ENCODE data around the gene HHAT.

Gene HHAT

DNA sequence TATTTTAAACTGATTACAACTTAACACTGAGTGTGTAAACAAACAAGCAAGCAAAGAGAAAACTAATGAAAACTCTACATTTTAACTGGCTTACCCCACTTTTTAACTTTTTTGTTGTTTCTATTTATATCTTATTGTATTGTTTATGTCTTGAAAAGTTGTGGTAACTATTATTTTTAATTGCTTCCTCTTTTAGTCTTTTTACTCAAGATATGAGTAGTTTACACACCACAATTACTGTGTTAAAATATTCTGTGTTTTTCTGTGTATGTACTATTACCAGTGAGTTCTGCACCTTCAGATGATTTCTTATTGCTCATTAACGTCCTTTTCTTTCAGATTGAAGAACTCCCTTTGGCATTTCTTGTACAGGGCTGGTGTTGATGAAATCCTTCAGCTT, 4.7 kb upstream of the HHAT start:
- no peak overlapping the region for H2BK120ac ChIP-seq (ENCODE audit: low read depth, low read length)
- no peak overlapping the region for H4K91ac ChIP-seq (ENCODE audit: low read depth, low read length, poor library complexity)
- H3K4me1 ChIP-seq (ENCODE audit: control insufficient read depth in 2 of 2, insufficient read depth in 1 of 2, low read depth in 1 of 2, low read length in 2 of 2), result peaks cover 3 to 8% of the 10 kb centered on the region in 2 donors
- no peak overlapping the region for H2BK15ac ChIP-seq (ENCODE audit: low read length)
- H3K18ac ChIP-seq (ENCODE audit: low read length), result no peak overlapping the region
- H3K4me3 ChIP-seq (ENCODE audit: low read length in 2 of 2), result no peak overlapping the region
- no peak overlapping the region for H2AK5ac ChIP-seq (ENCODE audit: low read depth, low read length)
- H2BK5ac ChIP-seq (ENCODE audit: low read length), result no peak overlapping the region
- no CpG with 5 or more reads among the region's 1 CpG for WGBS, 2 donors (ENCODE audit: extremely low coverage in 2 of 2, insufficient read length in 2 of 2, insufficient replicate concordance in 1 of 2)
- no peak overlapping the region for H2BK12ac ChIP-seq (ENCODE audit: low read length)
- no peak overlapping the region for H3K14ac ChIP-seq (ENCODE audit: low read length)
- H3K9me3 ChIP-seq (replicated peaks in 1 of 2; ENCODE audit: control insufficient read depth in 2 of 2, insufficient read depth in 1 of 2, low read depth in 1 of 2, low read length in 2 of 2), result peaks cover 3 to 7% of the 10 kb centered on the region in 2 donors
- no peak overlapping the region for H3K4me2 ChIP-seq (ENCODE audit: insufficient read depth, low read length, poor library complexity, severe bottlenecking)
- no peaks in the 10 kb centered on the region for H3K36me3 ChIP-seq (replicated peaks in 1 of 2; ENCODE audit: control insufficient read depth in 2 of 2, insufficient read depth in 2 of 2, low read length in 2 of 2)
- H3K23ac ChIP-seq (ENCODE audit: low read depth, low read length, poor library complexity), result no peak overlapping the region
- H3K27ac ChIP-seq (replicated peaks; ENCODE audit: low read length), result no peak overlapping the region
- DNase-seq (ENCODE audit: low spot score), result no peak
- no peak overlapping the region for H2AFZ ChIP-seq (ENCODE audit: low read length)
- H4K8ac ChIP-seq (ENCODE audit: low read depth, low read length), result no peak overlapping the region
- no peaks in the 10 kb centered on the region for H3K79me1 ChIP-seq (ENCODE audit: low read depth, low read length)
- H3K4ac ChIP-seq (ENCODE audit: low read length), result no peak overlapping the region
- H3K27me3 ChIP-seq (ENCODE audit: control insufficient read depth in 3 of 3, insufficient read depth in 3 of 3, low read depth in 1 of 3, low read length in 3 of 3), result no peaks in the 10 kb centered on the region
- no peak overlapping the region for H3K9ac ChIP-seq (ENCODE audit: low read depth, low read length, poor library complexity)

DNA sequence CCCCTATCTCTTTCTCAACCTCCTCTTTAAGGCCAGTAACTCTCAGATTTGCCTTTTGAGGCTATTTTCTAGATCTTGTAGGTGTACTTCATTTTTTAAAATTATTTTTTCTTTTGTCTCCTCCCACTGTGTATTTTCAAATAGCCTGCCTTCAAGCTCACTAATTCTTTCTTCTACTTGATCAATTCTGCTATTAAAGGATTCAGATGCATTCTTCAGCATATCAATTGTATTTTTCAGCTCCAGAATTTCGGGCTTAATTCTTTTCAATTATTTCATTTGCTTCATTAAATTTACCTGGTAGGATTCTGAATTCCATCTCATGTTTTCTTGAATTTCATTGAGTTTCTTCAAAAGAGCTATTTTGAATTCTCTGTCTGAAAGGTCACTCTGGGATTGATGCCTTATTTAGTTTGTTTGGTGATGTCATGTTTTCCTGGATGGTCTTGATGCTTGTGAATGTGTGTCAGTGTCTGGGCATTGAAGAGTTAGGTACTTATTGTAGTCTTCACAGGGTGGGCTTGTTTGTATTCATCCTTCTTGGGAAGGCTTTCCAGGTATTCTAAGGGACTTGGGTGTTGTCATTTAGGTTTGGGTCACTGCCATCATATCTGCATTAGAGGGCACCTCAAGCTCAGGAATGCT, 3.6 kb upstream of the HHAT start:
- Histone ChIP-seq H3K4ac (ENCODE audit: low read length) (no peak overlapping the region), H2BK12ac (ENCODE audit: low read length) (no peak overlapping the region), H3K4me2 (ENCODE audit: insufficient read depth, low read length, poor library complexity, severe bottlenecking) (no peak overlapping the region), H3K18ac (ENCODE audit: low read length) (no peak overlapping the region), H4K8ac (ENCODE audit: low read depth, low read length) (no peak overlapping the region), H4K91ac (ENCODE audit: low read depth, low read length, poor library complexity) (no peak overlapping the region), H3K4me3 (ENCODE audit: low read length in 2 of 2) (no peak overlapping the region), H3K4me1 (ENCODE audit: control insufficient read depth in 2 of 2, insufficient read depth in 1 of 2, low read depth in 1 of 2, low read length in 2 of 2) (peaks cover 3 to 8% of the 10 kb centered on the region in 2 donors), H2BK5ac (ENCODE audit: low read length) (no peak overlapping the region), H3K27ac (replicated peaks; ENCODE audit: low read length) (no peak overlapping the region), H3K9me3 (replicated peaks in 1 of 2; ENCODE audit: control insufficient read depth in 2 of 2, insufficient read depth in 1 of 2, low read depth in 1 of 2, low read length in 2 of 2) (peaks cover 3 to 7% of the 10 kb centered on the region in 2 donors), H3K14ac (ENCODE audit: low read length) (no peak overlapping the region), H2BK120ac (ENCODE audit: low read depth, low read length) (no peak overlapping the region), H3K79me1 (ENCODE audit: low read depth, low read length) (no peaks in the 10 kb centered on the region), H2BK15ac (ENCODE audit: low read length) (no peak overlapping the region), H2AK5ac (ENCODE audit: low read depth, low read length) (no peak overlapping the region), H3K23ac (ENCODE audit: low read depth, low read length, poor library complexity) (no peak overlapping the region), H2AFZ (ENCODE audit: low read length) (no peak overlapping the region), H3K36me3 (replicated peaks in 1 of 2; ENCODE audit: control insufficient read depth in 2 of 2, insufficient read depth in 2 of 2, low read length in 2 of 2) (no peaks in the 10 kb centered on the region), H3K27me3 (ENCODE audit: control insufficient read depth in 3 of 3, insufficient read depth in 3 of 3, low read depth in 1 of 3, low read length in 3 of 3) (no peaks in the 10 kb centered on the region), H3K9ac (ENCODE audit: low read depth, low read length, poor library complexity) (no peak overlapping the region)
- DNase-seq (ENCODE audit: low spot score), result no peak
- WGBS, 2 donors (ENCODE audit: extremely low coverage in 2 of 2, insufficient read length in 2 of 2, insufficient replicate concordance in 1 of 2), result no CpG with 5 or more reads among the region's 1 CpG

DNA sequence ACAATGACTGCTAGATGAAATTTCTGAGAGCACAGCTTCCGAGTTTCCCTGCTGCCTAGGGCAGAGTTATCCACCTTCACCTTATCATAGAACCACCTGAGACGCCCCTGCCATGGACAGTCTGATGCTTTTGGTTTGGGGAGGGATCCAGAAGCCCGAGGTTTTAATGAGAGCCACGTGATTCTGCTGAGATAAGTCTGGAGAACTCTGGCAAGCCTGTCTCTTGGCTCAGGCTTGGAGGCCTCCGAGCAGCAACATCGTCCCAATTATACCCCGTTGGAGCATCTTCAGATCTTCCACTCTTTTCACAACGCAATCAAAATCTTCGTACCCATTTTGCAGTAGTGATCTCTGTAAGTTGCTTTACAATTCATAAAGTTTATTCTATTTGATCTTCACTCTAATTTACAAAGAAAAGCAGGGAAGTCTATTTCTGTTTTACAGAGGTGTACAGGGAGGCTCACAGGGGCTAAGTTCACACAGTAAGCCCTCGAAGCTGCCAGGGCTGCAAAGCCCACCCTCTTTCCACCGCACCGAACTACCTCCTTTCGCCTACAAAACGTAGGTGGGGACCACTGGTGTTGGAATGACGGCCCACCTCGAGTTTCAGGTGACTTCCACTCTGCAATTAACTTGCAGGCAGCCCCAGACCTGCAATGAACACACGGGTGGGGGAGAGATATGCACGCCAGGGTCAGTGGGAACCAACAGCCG, 513 bp upstream of the HHAT start:
- peaks cover 3 to 7% of the 10 kb centered on the region in 2 donors for H3K9me3 ChIP-seq (replicated peaks in 1 of 2; ENCODE audit: control insufficient read depth in 2 of 2, insufficient read depth in 1 of 2, low read depth in 1 of 2, low read length in 2 of 2)
- H3K27me3 ChIP-seq (ENCODE audit: control insufficient read depth in 3 of 3, insufficient read depth in 3 of 3, low read depth in 1 of 3, low read length in 3 of 3), result no peaks in the 10 kb centered on the region
- H2BK5ac ChIP-seq (ENCODE audit: low read length), result no peak overlapping the region
- no peak overlapping the region for H2BK12ac ChIP-seq (ENCODE audit: low read length)
- no peak overlapping the region for H4K91ac ChIP-seq (ENCODE audit: low read depth, low read length, poor library complexity)
- peak overlapping the region; percentile 71 for H3K4me2 ChIP-seq (ENCODE audit: insufficient read depth, low read length, poor library complexity, severe bottlenecking)
- H3K14ac ChIP-seq (ENCODE audit: low read length), result peak overlapping the region; percentile 57
- H3K4me3 ChIP-seq (ENCODE audit: low read length in 2 of 2), result peak overlapping the region; percentile 77 to 94
- WGBS, 2 donors (ENCODE audit: extremely low coverage in 2 of 2, insufficient read length in 2 of 2, insufficient replicate concordance in 1 of 2), result no CpG with 5 or more reads among the region's 19 CpGs
- H3K36me3 ChIP-seq (replicated peaks in 1 of 2; ENCODE audit: control insufficient read depth in 2 of 2, insufficient read depth in 2 of 2, low read length in 2 of 2), result no peaks in the 10 kb centered on the region
- H3K4ac ChIP-seq (ENCODE audit: low read length), result no peak overlapping the region
- peak overlapping the region; percentile 91 for H3K27ac ChIP-seq (replicated peaks; ENCODE audit: low read length)
- H2BK120ac ChIP-seq (ENCODE audit: low read depth, low read length), result peak overlapping the region; percentile 38
- no peak overlapping the region for H2AK5ac ChIP-seq (ENCODE audit: low read depth, low read length)
- H4K8ac ChIP-seq (ENCODE audit: low read depth, low read length), result peak overlapping the region; percentile 78
- H3K79me1 ChIP-seq (ENCODE audit: low read depth, low read length), result no peaks in the 10 kb centered on the region
- peak overlapping the region; percentile 98 for H3K18ac ChIP-seq (ENCODE audit: low read length)
- peak overlapping the region; percentile 23 for H2BK15ac ChIP-seq (ENCODE audit: low read length)
- H3K9ac ChIP-seq (ENCODE audit: low read depth, low read length, poor library complexity), result peak overlapping the region; percentile 82
- no peak for DNase-seq (ENCODE audit: low spot score)
- no peak overlapping the region for H3K23ac ChIP-seq (ENCODE audit: low read depth, low read length, poor library complexity)
- peak overlapping the region; percentile 99 for H2AFZ ChIP-seq (ENCODE audit: low read length)
- peaks cover 3% of the 10 kb centered on the region in 2 donors for H3K4me1 ChIP-seq (ENCODE audit: control insufficient read depth in 2 of 2, insufficient read depth in 1 of 2, low read depth in 1 of 2, low read length in 2 of 2)

DNA sequence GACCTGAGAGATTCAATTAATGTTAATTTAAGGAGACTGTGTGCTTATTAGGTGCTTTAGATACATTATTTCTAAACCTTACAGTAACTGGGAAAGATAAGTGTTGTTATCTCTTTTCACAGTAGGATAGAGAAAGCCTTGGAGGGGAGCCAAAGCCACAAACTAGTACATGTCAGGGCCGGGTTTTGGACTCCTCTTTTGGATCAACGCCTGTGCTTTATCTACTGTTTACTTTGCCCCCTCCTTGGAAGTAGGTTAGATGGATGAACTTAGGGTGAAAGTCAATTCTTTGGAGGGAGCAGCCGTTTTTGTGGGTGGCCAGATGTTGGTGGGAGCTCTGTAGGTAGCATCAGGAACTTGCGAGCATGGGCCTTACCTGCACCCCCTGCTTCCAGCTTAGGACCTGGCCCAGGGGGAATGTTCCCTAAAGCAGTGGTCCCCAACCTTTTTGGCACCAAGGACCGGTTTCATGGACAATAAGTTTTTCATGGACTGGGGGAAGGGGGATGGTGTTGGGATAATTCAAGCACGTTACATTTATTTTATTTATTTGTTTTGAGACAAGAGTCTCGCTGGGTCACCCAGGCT, 1.7 kb downstream of the HHAT start:
- no CpG with 5 or more reads among the region's 7 CpGs for WGBS, 2 donors (ENCODE audit: extremely low coverage in 2 of 2, insufficient read length in 2 of 2, insufficient replicate concordance in 1 of 2)
- H3K36me3 ChIP-seq (replicated peaks in 1 of 2; ENCODE audit: control insufficient read depth in 2 of 2, insufficient read depth in 2 of 2, low read length in 2 of 2), result no peaks in the 10 kb centered on the region
- H3K27me3 ChIP-seq (ENCODE audit: control insufficient read depth in 3 of 3, insufficient read depth in 3 of 3, low read depth in 1 of 3, low read length in 3 of 3), result no peaks in the 10 kb centered on the region
- H2BK12ac ChIP-seq (ENCODE audit: low read length), result no peak overlapping the region
- H4K91ac ChIP-seq (ENCODE audit: low read depth, low read length, poor library complexity), result no peak overlapping the region
- H3K4me2 ChIP-seq (ENCODE audit: insufficient read depth, low read length, poor library complexity, severe bottlenecking), result no peak overlapping the region
- H2BK15ac ChIP-seq (ENCODE audit: low read length), result no peak overlapping the region
- H3K23ac ChIP-seq (ENCODE audit: low read depth, low read length, poor library complexity), result no peak overlapping the region
- no peaks in the 10 kb centered on the region for H3K79me1 ChIP-seq (ENCODE audit: low read depth, low read length)
- no peak overlapping the region for H3K4me3 ChIP-seq (ENCODE audit: low read length in 2 of 2)
- H3K14ac ChIP-seq (ENCODE audit: low read length), result no peak overlapping the region
- H4K8ac ChIP-seq (ENCODE audit: low read depth, low read length), result no peak overlapping the region
- peaks cover 3% of the 10 kb centered on the region in 2 donors for H3K9me3 ChIP-seq (replicated peaks in 1 of 2; ENCODE audit: control insufficient read depth in 2 of 2, insufficient read depth in 1 of 2, low read depth in 1 of 2, low read length in 2 of 2)
- no peak overlapping the region for H3K18ac ChIP-seq (ENCODE audit: low read length)
- no peak overlapping the region for H2AFZ ChIP-seq (ENCODE audit: low read length)
- H3K4ac ChIP-seq (ENCODE audit: low read length), result no peak overlapping the region
- H2BK5ac ChIP-seq (ENCODE audit: low read length), result no peak overlapping the region
- H2AK5ac ChIP-seq (ENCODE audit: low read depth, low read length), result no peak overlapping the region
- no peak overlapping the region for H2BK120ac ChIP-seq (ENCODE audit: low read depth, low read length)
- no peak for DNase-seq (ENCODE audit: low spot score)
- no peak overlapping the region for H3K9ac ChIP-seq (ENCODE audit: low read depth, low read length, poor library complexity)
- no peak overlapping the region for H3K27ac ChIP-seq (replicated peaks; ENCODE audit: low read length)
- peaks cover 3% of the 10 kb centered on the region in 2 donors for H3K4me1 ChIP-seq (ENCODE audit: control insufficient read depth in 2 of 2, insufficient read depth in 1 of 2, low read depth in 1 of 2, low read length in 2 of 2)
